GM19025 (cell line): ENCODE measurements around the gene ACTR6.
"Not testable (repeated sequence)": the region's sequence is repeated elsewhere in the genome, so short reads cannot be mapped to it uniquely, and the experiment has no call there.

ENCODE experiments used
- ATAC-seq: cut with Tn5 transposase; IDR thresholded peaks from one replicate; pipeline ENCODE4 v1.9.1; 2021; ENCODE audit warnings: mild to moderate bottlenecking, low read depth, moderate library complexity; ENCODE audit not compliant: unreplicated experiment

ACTR6 gene

DNA sequence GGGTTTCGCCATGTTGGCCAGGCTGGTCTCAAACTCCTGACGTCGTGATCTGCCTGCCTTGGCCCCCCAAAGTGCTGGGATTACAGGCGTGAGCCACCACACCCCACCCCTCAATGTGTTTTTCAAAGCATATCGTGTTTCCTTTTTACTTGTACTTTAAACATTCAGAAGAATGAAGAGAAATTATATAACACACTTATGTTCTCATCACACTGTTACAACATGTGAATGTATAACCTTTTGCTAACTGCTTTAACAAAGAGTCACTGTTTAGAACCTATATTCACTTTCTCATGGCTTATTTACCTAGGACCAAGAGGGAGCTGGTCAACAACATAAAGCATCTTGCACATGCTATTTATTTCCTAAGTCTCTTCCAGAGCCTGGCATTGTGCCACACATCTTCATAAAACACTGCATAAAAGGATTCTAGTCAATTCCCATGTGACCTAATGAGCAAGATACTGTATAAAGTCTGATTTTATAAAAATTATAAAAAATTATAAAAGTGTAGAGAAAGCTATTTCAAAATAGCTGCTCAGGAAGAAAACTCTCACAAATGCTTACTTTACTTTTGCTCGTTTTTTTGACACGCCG, 16.0 kb upstream of the ACTR6 start:
- no peak for ATAC-seq

DNA sequence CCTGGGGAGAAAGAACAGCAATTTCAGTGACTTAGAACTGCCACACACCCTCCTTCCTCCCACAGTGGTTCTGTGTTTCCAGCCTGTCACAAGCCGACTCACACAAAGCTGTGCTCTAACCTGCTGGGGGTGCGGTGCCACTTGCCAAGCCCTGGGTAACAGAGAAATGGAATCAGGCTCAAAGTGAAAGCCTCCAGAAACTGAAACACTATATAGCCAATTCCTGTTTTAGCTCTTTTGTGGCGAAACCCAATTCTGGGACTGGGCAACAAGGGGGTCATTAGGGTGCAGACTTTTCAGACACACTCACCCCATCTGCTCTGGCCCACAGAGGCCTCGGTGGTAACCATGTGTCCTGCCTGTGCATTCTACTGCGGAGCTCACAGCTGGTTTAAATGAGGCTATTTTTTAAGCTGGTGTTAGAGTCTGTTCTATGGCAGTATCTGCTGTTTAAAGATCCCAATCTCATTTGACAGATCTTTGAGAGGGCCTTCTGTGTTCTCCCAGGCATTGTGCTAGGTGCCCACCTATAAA, 15.2 kb upstream of the ACTR6 start:
- ATAC-seq: peak; percentile 84

DNA sequence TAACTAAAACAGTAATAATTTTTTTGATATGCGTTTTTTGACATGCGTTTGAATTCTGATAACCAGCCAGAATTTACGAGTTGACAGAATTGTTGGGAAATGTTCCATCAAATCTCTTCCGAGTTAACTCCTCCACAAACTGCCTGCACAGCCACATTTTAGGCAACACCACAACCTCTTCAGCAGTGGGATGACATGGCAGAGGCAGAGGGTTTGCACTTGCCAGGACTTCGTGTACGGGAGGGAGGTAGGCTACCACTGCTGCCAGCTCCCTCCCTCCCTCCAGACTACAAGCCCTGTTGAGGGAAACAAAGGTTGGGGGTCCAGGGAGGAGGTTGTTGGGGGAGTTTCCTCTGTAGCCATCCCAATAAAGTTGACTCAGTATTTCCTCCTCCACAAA, 14.5 kb upstream of the ACTR6 start:
- ATAC-seq: no peak

DNA sequence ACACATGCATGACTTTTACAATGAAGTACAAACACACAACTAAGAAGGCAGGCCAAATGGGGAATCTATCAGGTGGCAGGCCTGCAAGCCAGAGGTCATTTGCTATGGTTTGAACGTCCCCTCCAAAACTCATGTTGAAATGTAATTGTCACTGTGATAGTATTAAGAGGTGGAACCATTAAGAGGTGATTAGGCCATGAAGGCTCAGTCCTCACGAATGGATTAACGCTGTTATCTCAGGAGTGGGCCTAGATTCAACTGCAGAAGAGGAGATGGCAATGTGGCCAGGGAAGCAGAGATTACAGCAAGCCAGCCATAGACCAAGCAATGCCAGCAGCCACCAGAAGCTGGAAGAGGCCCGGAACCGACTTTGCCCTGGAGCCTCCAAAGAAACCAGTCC, 13.5 kb upstream of the ACTR6 start:
- no peak for ATAC-seq

DNA sequence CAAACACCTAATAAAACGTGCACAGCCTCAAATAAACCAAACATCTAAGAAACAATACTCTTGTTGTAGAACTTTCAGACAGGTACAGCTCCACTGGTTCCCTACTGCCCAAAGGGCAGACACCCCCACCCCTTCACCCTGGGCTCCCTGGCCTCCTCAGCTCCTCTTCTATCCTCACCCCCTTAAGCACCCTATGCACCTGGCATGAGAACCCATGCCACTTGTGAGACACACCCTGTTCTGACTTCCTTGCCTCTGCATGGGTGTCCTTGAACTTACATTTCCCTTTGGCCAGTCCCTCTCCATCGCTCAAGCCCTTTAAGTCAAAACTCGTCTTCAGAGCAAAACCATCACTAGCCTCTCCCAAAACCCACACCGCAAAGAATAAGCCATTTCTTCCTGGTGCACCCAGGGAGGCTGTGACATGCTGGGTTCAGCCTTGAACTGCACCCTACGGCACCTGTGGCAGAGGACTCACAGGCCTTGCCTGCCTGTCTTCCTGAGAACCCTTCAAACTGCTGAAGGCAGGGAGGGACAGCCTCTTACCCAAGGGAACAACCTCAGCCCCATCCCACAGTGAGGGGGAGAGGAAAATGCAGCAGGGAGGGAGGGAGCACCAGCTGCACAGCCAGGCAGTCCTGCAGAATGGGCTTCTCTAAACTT, 12.6 kb upstream of the ACTR6 start:
- ATAC-seq: no peak

DNA sequence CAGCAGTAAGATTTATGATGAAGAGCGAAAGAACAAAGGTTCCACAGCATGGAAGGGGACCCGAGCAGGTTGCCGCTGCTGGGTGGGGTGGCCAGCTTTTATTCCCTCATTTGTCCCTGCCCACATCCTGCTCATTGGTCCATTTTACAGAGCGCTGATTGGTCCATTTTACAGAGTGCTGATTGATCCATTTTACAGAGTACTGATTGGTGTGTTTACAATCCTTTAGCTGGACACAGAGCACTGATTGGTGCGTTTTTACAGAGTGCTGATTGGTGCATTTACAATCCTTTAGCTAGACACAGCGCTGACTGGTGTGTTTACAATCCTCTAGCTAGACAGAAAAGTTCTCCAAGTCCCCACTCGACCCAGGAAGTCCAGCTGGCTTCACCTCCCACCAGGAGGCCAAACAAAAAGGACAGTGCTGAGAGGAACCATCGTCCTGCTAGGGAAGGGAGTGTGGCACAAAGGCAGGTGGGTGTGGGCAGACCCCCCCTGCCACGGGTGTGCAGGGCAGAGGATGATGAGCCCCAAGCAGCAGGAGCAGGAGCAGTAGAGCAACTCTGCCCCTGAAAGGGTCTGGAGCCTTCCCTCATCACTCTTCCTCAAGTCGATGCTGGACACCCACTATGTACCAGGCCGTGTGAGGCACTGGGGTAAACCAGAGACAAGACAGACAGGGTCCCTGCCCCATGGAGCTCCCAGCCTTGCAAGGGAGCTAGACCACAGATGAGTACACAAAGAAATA, 11.6 kb upstream of the ACTR6 start:
- not testable (repeated sequence) for ATAC-seq

DNA sequence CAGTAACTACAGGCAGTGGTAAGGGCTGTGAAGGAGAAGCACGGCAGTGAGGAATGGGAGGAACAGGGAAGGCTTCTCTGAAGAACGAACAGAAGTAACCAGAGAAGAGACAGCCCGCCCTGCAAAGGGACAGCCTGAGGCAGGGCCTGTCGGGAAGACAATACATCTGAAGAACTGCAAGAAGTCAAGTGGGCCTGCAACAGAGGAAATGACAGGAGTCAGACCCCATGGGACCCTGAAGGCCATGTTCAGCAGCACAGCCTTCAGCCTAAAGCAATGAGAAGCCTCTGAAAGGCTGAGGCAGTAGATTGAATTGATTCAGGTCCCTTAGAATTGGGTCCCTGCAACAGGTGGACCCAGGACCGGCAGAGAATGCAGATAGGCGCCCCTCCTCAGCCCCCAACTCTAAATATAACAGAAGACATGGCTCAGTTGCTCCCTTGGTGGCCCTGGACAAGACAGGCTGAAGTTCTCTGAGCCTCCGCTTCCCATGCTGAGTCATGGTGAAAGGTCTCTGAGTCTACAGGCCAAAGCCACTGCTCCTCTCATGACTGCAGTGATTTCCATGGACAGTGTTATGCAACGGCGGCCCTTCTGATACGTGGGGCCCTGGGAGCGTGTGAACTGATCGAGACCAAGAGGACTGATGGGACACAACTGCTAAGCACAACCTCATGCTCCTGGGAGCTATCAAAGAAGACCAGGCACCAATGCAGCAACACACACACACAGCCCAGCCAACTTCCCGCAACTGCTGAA, 10.8 kb upstream of the ACTR6 start:
- ATAC-seq: no peak

DNA sequence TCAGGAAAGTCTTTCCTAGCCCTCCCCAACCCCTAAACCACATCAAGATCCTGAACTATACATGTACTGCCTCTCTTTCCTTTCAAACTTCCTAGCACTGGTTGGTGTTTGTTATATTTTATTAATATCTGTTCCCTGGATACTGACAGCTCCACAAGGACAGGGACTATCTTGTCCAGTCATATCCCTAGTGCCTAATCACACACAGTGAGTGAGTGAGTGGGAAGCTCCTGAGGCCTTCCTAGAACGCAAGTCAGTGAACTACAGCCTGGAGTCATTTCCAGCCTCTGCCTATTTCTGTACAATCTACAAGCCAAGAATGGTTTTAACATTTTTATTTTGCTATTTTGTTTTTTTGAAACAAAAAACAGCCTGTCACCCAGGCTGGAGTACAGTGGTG, 7.5 kb upstream of the ACTR6 start:
- ATAC-seq: no peak

DNA sequence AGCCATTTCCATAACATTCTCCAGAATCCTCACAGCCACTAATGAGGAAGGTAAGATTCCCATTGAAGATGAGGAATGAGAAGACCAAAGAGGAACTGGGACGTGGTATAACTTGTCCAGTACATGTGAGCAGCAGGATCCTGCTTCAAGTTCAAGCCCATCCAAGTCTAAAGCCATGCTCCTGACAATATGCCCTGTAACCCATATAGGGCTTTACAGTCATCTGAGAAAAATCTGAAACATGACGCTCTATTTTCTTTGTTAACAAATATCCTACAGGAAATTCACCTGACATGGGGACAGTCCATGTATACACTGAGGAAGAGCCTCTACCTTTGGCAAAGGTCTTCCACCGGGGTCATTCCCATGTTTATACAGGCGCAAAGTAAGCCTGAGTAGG, 3.1 kb upstream of the ACTR6 start:
- no peak for ATAC-seq

DNA sequence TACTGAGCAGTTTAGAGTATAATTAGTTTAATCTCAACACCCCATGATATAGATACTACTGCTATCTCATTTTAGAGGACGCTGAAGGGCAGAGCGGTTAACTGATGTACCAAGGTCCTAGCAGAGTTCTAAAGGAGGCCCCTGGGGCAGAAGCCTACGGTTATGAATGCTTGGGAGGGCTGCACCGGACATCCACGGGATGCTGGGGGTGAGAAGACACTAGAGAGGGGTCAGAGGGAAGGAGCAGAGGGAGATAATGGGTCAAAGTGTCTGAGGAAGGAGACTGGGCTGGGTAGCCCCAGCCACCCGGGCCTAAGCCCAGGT, 1.6 kb upstream of the ACTR6 start:
- no peak for ATAC-seq

DNA sequence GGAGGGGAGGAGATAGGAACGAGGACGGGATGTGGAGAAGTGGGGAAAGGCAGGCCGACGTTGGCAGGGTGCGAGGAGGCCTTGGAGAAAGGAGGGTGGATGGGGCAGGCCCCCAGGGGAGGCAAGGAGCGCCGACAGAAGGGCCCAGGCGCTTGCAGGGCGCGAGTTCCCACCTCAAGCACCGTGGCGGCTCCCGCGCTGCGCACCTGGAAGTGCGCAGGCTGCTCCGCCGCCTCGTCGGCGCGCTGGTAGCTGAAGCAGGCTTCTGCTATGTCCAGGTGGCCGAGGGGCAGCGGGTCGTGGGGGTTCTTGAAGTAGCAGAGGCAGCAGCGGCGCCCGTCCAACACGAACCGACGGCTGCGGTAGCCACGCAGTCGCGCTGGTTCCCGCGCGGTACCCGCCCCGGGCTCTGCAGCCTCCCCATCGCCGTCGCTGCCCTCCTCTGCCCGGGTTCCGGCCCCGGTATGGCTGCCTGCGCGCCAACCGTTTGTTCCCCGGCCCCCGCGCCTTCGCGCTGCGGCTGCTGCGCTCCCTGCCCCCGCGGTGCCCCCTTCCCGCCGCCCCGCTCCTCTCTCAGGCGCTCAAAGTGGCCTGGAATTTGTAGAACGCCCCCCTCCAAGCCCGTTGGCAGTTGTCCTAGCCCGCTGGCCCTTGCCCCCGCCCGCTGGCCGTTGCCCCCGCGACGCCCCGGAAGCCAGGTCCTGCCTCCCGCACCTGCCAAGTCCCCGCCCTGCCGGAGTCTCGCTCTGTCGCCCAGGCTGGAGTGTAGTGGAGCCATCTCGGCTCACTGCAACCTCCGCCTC, 1.1 kb upstream of the ACTR6 start:
- peak; percentile 73 for ATAC-seq

DNA sequence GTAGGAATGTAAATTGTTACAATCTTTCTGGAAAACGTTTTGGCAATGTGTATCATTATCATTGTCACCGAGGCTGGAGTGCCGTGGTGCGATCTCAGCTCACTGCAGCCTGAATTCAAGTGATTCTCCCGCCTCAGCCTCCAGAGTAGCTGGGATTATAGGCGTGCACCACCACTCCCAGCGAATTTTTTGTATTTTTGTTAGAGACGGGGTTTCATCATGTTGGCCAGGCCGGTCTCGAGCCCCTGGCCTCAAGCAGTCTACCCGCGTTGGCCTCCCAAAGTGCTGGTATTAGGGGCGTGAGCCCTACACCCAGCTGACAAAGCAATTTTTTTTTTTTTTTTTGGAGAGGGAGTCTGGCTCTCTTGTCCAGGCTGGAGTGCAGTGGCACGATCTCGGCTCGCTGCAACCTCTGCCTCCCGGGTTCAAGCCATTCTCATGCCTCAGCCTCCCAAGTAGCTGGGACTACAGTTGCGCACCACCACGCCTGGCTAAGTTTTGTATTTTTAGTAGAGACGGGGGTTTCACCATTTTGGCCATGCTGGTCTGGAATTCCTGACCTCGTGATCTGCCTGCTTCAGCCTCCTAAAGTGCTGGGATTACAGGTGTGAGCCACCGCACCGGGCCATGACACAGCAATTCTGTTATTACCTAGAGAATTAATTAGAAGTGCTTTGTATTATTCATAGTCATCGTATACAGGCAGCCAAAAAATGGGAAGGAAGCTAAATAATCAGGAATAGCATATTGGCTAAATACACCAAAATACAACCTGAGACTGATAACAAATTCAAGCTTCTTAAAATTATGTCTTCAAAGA, 1.2 kb downstream of the ACTR6 start:
- no peak for ATAC-seq

DNA sequence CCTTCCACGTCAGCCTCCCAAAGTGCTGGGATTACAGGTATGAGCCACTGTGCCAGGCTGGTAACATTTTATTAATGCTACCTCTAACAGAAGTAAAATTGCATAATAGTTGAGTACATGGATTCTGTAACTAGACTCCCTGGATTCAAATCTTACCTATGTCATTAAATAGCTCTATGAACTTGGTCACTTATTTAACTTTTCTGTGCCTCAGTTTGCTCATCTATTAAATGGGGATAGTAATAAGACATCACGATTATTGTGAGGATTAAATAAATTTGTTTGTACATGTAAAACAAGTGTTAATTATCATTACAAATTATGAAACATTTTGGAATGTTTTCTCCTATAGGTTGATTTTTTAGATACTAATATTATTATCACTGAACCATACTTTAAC, 6.7 kb downstream of the ACTR6 start:
- no peak for ATAC-seq

DNA sequence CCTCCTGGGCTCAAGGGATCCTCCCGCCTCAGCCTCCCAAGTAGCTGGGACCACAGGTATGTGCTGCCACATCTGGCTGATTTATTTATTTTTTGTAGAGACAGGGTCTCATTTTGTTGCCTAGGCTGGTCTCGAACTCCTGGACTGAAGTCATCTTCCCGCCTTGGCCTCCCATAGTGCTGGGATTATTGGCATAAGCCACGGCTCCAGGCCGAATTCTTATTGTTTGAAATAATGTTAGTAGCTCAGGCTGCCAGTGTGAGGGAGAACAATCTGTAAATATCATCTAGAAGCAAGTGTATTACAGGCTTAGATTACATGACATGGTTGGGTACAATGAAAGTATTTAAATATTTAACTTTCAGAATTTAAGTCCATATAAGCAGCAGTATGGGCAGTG, 8.2 kb downstream of the ACTR6 start:
- ATAC-seq: no peak

DNA sequence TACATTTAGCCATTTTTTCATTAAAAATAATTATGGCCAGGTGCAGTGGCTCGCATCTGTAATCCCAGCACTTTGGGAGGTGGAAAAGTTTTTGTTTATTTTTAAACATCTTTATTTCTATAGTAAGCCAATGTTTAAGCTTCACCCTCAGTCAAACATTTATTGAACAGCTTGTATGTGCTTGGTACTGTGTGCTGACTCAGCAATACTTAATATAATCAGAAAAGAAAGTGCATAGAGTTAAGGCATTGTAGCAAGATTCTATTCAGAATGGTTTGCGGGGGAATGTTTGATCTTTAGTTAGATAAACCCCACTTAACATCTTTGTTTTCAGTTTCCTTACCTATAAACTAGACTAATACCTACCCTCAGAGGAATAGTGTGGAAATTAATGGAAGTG, 11.1 kb downstream of the ACTR6 start:
- no peak for ATAC-seq

DNA sequence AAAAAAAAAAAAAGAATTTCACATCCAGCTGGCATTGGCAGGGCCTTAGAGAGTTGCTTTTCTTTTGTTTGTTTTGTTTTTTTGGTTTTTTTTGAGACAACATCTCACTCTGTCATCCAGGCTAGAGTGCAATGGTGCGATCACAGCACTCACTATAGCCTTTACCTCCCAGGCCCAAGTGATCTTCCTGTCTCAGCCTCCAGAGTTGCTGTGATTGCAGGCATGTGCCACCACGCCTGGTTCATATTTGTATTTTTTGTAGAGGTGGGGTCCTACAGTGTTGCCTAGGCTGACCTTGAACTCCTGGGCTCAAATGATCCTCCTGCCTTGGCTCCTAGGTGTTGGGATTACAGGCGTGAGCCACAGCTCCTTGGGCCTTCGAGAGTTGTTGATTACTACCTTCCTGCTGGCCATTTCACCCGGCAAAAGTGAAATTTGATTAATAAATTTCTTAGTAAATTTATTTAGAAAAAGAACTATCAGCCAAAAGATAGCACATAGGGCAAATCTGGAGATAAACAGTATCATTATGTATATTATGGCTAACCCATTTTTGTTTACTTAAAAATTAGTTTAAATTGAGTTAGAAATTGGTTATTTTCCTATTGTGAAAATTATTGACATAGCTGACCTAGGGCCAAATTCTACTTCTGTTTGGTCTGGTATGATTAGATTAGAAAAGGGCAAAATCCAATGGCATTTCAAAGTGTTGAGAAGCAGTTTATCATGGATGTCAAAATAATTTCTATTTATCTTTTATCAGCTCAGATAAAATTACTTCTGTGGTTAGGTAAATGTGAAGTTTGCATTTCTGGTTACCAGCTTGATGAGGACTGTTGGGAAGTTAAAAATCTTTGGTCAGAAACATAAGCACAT, 12.6 kb downstream of the ACTR6 start:
- ATAC-seq: no peak

DNA sequence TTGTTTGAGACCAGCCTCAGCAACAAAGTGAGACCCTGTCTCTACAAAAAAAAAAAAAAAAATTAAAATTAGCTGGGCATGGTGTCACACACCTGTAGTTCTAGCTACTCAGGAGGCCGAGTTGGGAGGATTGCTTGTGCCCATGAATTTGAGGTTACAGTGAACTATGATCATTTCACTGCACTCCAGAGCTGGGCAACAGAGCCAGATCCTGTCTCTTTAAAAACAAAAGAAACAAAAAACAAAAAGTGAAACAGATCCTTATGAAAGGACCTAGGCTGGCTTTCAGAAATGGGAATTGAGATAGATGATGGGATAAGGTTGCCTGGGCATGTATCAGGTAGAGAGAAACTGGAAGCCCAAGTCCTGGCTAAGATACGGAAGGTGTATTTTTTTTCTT, 13.9 kb downstream of the ACTR6 start:
- ATAC-seq: no peak

DNA sequence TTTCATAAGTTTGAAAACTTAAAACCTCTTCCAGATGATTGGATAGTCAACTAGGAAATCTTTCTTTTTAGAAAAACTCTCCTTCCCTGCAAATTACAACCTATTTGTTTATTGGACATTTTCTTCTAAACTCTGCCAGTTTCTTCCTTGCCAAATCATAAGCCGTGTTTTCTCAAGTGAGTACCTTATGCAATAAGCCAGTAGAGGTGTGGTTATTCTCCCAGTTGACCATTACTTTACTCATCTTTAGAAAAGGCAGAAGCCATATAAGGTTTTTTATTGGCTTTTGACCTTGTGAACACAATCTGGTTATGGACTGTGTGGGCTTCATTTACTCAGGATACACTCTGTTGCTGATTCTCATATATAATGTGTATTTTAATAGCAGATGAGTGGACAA, 14.6 kb downstream of the ACTR6 start:
- ATAC-seq: no peak

DNA sequence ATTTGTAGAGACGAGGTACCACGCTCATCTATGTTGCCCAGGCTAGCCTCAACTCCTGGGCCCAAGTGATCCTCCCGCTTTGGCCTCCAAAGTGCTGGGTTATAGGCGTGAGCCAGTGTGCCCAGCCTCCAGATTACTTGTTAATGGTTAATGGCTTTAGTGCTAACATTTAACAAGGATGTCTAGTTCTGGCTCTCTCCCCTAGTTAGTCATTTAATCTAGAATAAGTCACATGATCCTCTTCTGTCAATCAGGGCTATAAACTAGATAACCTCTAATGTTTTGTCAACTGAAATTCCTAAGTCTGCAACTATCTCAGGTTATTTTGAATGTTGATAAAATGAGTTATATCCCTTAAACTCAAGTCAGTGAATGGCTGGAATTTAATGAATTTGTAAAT, 15.7 kb downstream of the ACTR6 start:
- no peak for ATAC-seq
